IMR-90 (cell line): ENCODE data around the gene GABPB2. TPM values are rescaled to one million over a fixed set of nuclear protein-coding genes. Genes with fewer than 3 reads are reported as not detected.

Source experiments
- ATAC-seq: fragments of 200-7000 bp; cut with Tn5 transposase; 2 replicates; pipeline ENCODE4 v1.9.1; 2020; ENCODE audit warnings: low read depth, mild to moderate bottlenecking, moderate library complexity
- BruUV-seq: library from RNA; stranded (reverse); fragments of 400-500 nt; replicated peaks from 2 replicates; lab custom pipeline; 2021; lab: Mats Ljungman, UMichigan
- CTCF ChIA-PET: fragments of 300-600 bp; formaldehyde crosslinking; extraction: SDS; loops from one replicate; lab custom pipeline; 2021; ENCODE audit warnings: antibody characterized with exemption; lab: Yijun Ruan, JAX
- POLR2A ChIA-PET: fragments of 300-600 bp; sonication (Branson Sonifier 250); formaldehyde crosslinking; loops from one replicate; lab custom pipeline; 2022; ENCODE audit warnings: antibody characterized with exemption; ENCODE audit not compliant: unreplicated experiment; lab: Charles Lee
- DNase-seq: peaks from one replicate; pipeline ENCODE4 v3.0.0; 2013
- H2AFZ ChIP-seq: replicated peaks from 2 replicates; pipeline ENCODE3; 2013; ENCODE audit warnings: low read length, mild to moderate bottlenecking; ENCODE audit not compliant: poor library complexity
- H2AK5ac ChIP-seq: 2 replicates; pipeline ENCODE4 v1.6.1; 2013; ENCODE audit warnings: low read depth, low read length, inconsistent platforms
- H2AK9ac ChIP-seq: replicated peaks from 2 replicates; pipeline ENCODE3; 2013; ENCODE audit warnings: mild to moderate bottlenecking, low read depth, low read length, moderate library complexity; ENCODE audit not compliant: poor library complexity
- H2BK120ac ChIP-seq: 2 replicates; pipeline ENCODE4 v1.6.1; 2013; ENCODE audit warnings: low read depth, low read length, inconsistent platforms
- H2BK15ac ChIP-seq: 3 replicates; pipeline ENCODE4 v1.6.1; 2013; ENCODE audit warnings: low read depth, low read length, inconsistent platforms
- H2BK20ac ChIP-seq: 2 replicates; pipeline ENCODE4 v1.6.1; 2013; ENCODE audit warnings: low read depth, mild to moderate bottlenecking, inconsistent platforms, low read length, moderate library complexity
- H2BK5ac ChIP-seq: 2 replicates; pipeline ENCODE4 v1.6.1; 2013; ENCODE audit warnings: mild to moderate bottlenecking, low read depth, low read length, inconsistent platforms; ENCODE audit not compliant: poor library complexity, severe bottlenecking
- H3K14ac ChIP-seq: replicated peaks from 2 replicates; pipeline ENCODE4 v1.6.1; 2013; ENCODE audit warnings: low read depth, low read length, inconsistent platforms
- H3K18ac ChIP-seq: 2 replicates; pipeline ENCODE4 v1.6.1; 2013; ENCODE audit warnings: low read depth, low read length, control low read depth
- H3K23ac ChIP-seq: 2 replicates; pipeline ENCODE4 v1.6.1; 2013; ENCODE audit warnings: low read depth, low read length, inconsistent platforms
- H3K27ac ChIP-seq: 2 replicates; pipeline ENCODE4 v1.5.1; 2013; ENCODE audit warnings: mild to moderate bottlenecking, control low read depth, low read length; ENCODE audit not compliant: insufficient read depth
- H3K27me3 ChIP-seq: 2 replicates; pipeline ENCODE4 v1.6.1; 2013; ENCODE audit warnings: low read length; ENCODE audit not compliant: control insufficient read depth, insufficient read depth
- H3K36me3 ChIP-seq: 2 replicates; pipeline ENCODE4 v1.6.1; 2013; ENCODE audit warnings: low read length, mixed read lengths; ENCODE audit not compliant: control insufficient read depth, insufficient read depth
- H3K4ac ChIP-seq: 2 replicates; pipeline ENCODE4 v1.6.1; 2013; ENCODE audit warnings: low read depth, low read length, inconsistent platforms
- H3K4me1 ChIP-seq: 2 replicates; pipeline ENCODE4 v1.6.1; 2013; ENCODE audit warnings: low read length, mixed read lengths; ENCODE audit not compliant: control insufficient read depth, insufficient read depth
- H3K4me2 ChIP-seq: 2 replicates; pipeline ENCODE4 v1.6.1; 2013; ENCODE audit warnings: low read depth, mild to moderate bottlenecking, control low read depth, low read length, moderate library complexity
- H3K4me3 ChIP-seq: 2 replicates; pipeline ENCODE4 v1.5.1; 2013; ENCODE audit warnings: low read depth, mild to moderate bottlenecking, control low read depth, low read length, moderate library complexity; ENCODE audit not compliant: insufficient read depth
- H3K56ac ChIP-seq: 2 replicates; pipeline ENCODE4 v1.6.1; 2013; ENCODE audit warnings: low read length, inconsistent platforms; ENCODE audit not compliant: insufficient read depth; ENCODE audit errors: extremely low read depth
- H3K79me1 ChIP-seq, 2 experiments: 2 replicates each; pipeline ENCODE4 v1.6.1; 2013; ENCODE audit warnings: low read length in 2 of 2, inconsistent platforms in 1 of 2, low read depth in 1 of 2
- H3K9ac ChIP-seq: 2 replicates; pipeline ENCODE4 v1.6.1; 2013; ENCODE audit warnings: low read depth, low read length, control low read depth
- H3K9me1 ChIP-seq: 2 replicates; pipeline ENCODE4 v1.6.1; 2013; ENCODE audit warnings: low read length, inconsistent platforms; ENCODE audit not compliant: insufficient read depth
- H3K9me3 ChIP-seq: 2 replicates; pipeline ENCODE4 v1.6.1; 2013; ENCODE audit warnings: low read length; ENCODE audit not compliant: control insufficient read depth, insufficient read depth
- H4K20me1 ChIP-seq: 2 replicates; pipeline ENCODE4 v1.6.1; 2013; ENCODE audit warnings: low read length, inconsistent platforms; ENCODE audit not compliant: insufficient read depth
- H4K5ac ChIP-seq: 2 replicates; pipeline ENCODE4 v1.6.1; 2013; ENCODE audit warnings: mild to moderate bottlenecking, low read depth, low read length, control low read depth
- H4K8ac ChIP-seq, 2 experiments: 2 replicates each; pipeline ENCODE4 v1.6.1; 2013; ENCODE audit warnings: low read depth in 2 of 2, low read length in 2 of 2, control low read depth in 1 of 2, inconsistent platforms in 1 of 2
- H4K91ac ChIP-seq: 2 replicates; pipeline ENCODE4 v1.6.1; 2013; ENCODE audit warnings: low read depth, low read length, inconsistent platforms; ENCODE audit not compliant: insufficient read depth
- MAFK ChIP-seq: IDR thresholded peaks from 2 replicates; pipeline ENCODE4 v1.6.1; 2012; ENCODE audit warnings: low read depth, low read length, improper control_type of control experiment
- NFE2L2 ChIP-seq: fragments of 150-350 bp; IDR thresholded peaks from 2 replicates; pipeline ENCODE4 v1.6.1; 2016; ENCODE audit warnings: low read depth, mild to moderate bottlenecking, low read length
- WGBS, 2 experiments: methylation state at CpG; one replicate each; pipeline versions ENCODE4 v1.1.5 to v1.1.7; 2013; ENCODE audit warnings: missing lambda C conversion rate in 2 of 2; ENCODE audit not compliant: insufficient read length in 1 of 2; ENCODE audit errors: extremely low coverage in 2 of 2; 5-methylcytosine and 5-hydroxymethylcytosine counted together
- dilution Hi-C: fragments of 300-500 bp; cut with HindIII; formaldehyde crosslinking; loops from one replicate; pipeline ENCODE4 v1.14.3; 2018; ENCODE audit warnings: low sequenced_read_pairs; ENCODE audit not compliant: unreplicated experiment
- in situ Hi-C: fragments of 300-500 bp; cut with MboI; formaldehyde crosslinking; loops from 3 replicates; pipeline ENCODE4 v1.14.3; 2019; ENCODE audit warnings: low sequenced_read_pairs, inconsistent platforms, mixed read lengths
- intact Hi-C: fragments of 100-400 bp; cut with micrococcal nuclease; formaldehyde crosslinking; loops from 2 replicates; pipeline ENCODE4 v1.10.0; 2022
- polyA plus RNA-seq, 3 experiments: library from polyadenylated mRNA; depleted of rRNA; stranded (reverse); fragments of >200 nt; gene quantifications; 2 replicates each; pipeline ENCODE4 v1.2.3, GENCODE V29; 2012; ENCODE audit warnings: low replicate concordance in 1 of 3
- total RNA-seq: library from RNA; depleted of rRNA; stranded (reverse); fragments of >200 nt; gene quantifications from 2 replicates; pipeline ENCODE4 v1.2.3, GENCODE V29; 2012

Gene GABPB2
- total and polyA plus RNA-seq, 2 of the 4 experiments (the other 2 are of a cell fraction): 7.5 to 12.9 TPM

DNA sequence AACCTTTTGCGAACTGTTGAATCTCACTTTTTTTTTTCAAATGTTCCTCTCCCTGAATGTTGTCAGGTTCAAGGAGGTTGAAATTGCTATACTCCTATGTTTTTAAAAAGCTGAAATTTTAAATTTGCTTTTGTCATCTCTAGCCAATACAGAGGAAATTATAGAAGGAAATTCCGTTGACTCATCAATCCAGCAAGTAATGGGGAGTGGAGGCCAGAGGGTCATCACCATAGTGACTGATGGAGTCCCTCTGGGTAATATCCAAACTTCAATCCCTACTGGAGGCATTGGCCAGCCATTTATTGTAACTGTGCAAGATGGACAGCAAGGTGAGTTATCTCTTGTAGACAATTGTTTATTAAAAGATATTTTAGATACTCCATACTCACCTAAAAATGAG, 36.3 kb downstream of the GABPB2 start:
- H3K56ac ChIP-seq: no peak overlapping the region; the same call in 1 of the 2 replicates
- 0 out of 2 replicates have a peak, but pooled peaks cover 1% of the 10 kb centered on the region for H3K36me3 ChIP-seq
- no peak overlapping the region for H2BK5ac ChIP-seq
- H3K27me3 ChIP-seq: no peaks in the 10 kb centered on the region
- dilution Hi-C loops (no loop called here), intact Hi-C loops (loop anchor here (10.0 kb wide), 1 partner anchor 148 kb away; the partner anchor contains the start of gene PSMD4), in situ Hi-C loops (no loop called here)
- H3K4me1 ChIP-seq: no peaks in the 10 kb centered on the region
- H3K9ac ChIP-seq: no peak overlapping the region
- no peaks in the 10 kb centered on the region for H3K79me1 ChIP-seq
- ChIA-PET CTCF (no interaction called here), POLR2A (no interaction called here)
- no peak overlapping the region for H3K4me3 ChIP-seq
- H2BK15ac ChIP-seq: no peak overlapping the region
- BruUV-seq: no TSS peak
- H3K4me2 ChIP-seq: no peak overlapping the region
- no peak overlapping the region for H3K18ac ChIP-seq
- TF ChIP-seq MAFK (peak; percentile 42), NFE2L2 (no peak)
- H4K5ac ChIP-seq: no peak overlapping the region
- DNase-seq (peak; percentile 68), ATAC-seq (peak; percentile 71; the same call in 1 of the 2 replicates)
- H3K9me3 ChIP-seq: no peaks in the 10 kb centered on the region
- H3K4ac ChIP-seq: no peak overlapping the region
- no peak overlapping the region for H2AK9ac ChIP-seq
- no peak overlapping the region for H3K23ac ChIP-seq
- no peak overlapping the region for H2BK120ac ChIP-seq
- H4K91ac ChIP-seq: no peak overlapping the region
- no peaks in the 10 kb centered on the region for H3K9me1 ChIP-seq
- WGBS, 2 experiments: no CpG with 5 or more reads among the region's 2 CpGs
- no peak overlapping the region for H2AK5ac ChIP-seq
- no peaks in the 10 kb centered on the region for H4K20me1 ChIP-seq
- no peak overlapping the region for H3K27ac ChIP-seq
- H2AFZ ChIP-seq: no peak overlapping the region
- H4K8ac ChIP-seq: no peak overlapping the region
- no peak overlapping the region for H3K14ac ChIP-seq
- H2BK20ac ChIP-seq: no peak overlapping the region
